Cerebellar nuclear complex (tissue), 1 donor: ENCODE data around the gene MACROD2.

Experiments used
- DNase-seq, 2 experiments: peaks; one replicate each; lab custom pipeline; 2025; lab: John Stamatoyannopoulos, UW

The MACROD2 gene

GRCh38 chr20:14470977-14471661 is 475.8 kb downstream of the MACROD2 start:
- DNase-seq: no peak

GRCh38 chr20:14477125-14477524 is 481.8 kb downstream of the MACROD2 start:
- no peak for DNase-seq

GRCh38 chr20:14478126-14478525 is 482.8 kb downstream of the MACROD2 start:
- no peak for DNase-seq

GRCh38 chr20:14481863-14482262 is 486.5 kb downstream of the MACROD2 start:
- no peak for DNase-seq

- DNase-seq: no peak
Measured at GRCh38 chr20:14488212-14488611, 492.9 kb downstream of the MACROD2 start.

GRCh38 chr20:14488756-14489479 is 493.6 kb downstream of the MACROD2 start:
- no peak for DNase-seq

GRCh38 chr20:14489544-14489943 is 494.2 kb downstream of the MACROD2 start:
- no peak for DNase-seq

- DNase-seq: peak; percentile 48 to 70
Measured at GRCh38 chr20:14491436-14491835, 496.1 kb downstream of the MACROD2 start.

GRCh38 chr20:14493408-14493807 is 498.1 kb downstream of the MACROD2 start:
- DNase-seq: no peak

GRCh38 chr20:14494355-14494754 is 499.0 kb downstream of the MACROD2 start:
- no peak for DNase-seq

- DNase-seq: no peak
Measured at GRCh38 chr20:14495066-14495465, 499.8 kb downstream of the MACROD2 start.

GRCh38 chr20:14497004-14497403 is 501.7 kb downstream of the MACROD2 start:
- no peak for DNase-seq

- no peak for DNase-seq
Measured at GRCh38 chr20:14498772-14499171, 503.5 kb downstream of the MACROD2 start.

- no peak for DNase-seq
Measured at GRCh38 chr20:14505476-14505875, 510.2 kb downstream of the MACROD2 start.

- no peak for DNase-seq
Measured at GRCh38 chr20:14507711-14508110, 512.4 kb downstream of the MACROD2 start.

GRCh38 chr20:14510341-14510740 is 515.0 kb downstream of the MACROD2 start:
- DNase-seq: no peak

GRCh38 chr20:14512839-14513238 is 517.5 kb downstream of the MACROD2 start:
- DNase-seq: no peak

GRCh38 chr20:14518648-14519047 is 523.3 kb downstream of the MACROD2 start:
- no peak for DNase-seq

GRCh38 chr20:14521016-14521415 is 525.7 kb downstream of the MACROD2 start:
- no peak for DNase-seq

GRCh38 chr20:14521436-14521835 is 526.1 kb downstream of the MACROD2 start:
- no peak for DNase-seq

GRCh38 chr20:14522595-14522994 is 527.3 kb downstream of the MACROD2 start:
- no peak for DNase-seq

- no peak for DNase-seq
Measured at GRCh38 chr20:14523090-14523489, 527.8 kb downstream of the MACROD2 start.

- DNase-seq: peak in 1 of 2 experiments; percentile 28
Measured at GRCh38 chr20:14525426-14525825, 530.1 kb downstream of the MACROD2 start.

- no peak for DNase-seq
Measured at GRCh38 chr20:14526891-14527290, 531.6 kb downstream of the MACROD2 start.
